KMS-11 (cell line): ENCODE data around the gene CCDC88A.

Source experiments
- H2AFZ ChIP-seq: fragments of 200-600 bp; sonication (generic); 2 replicates; pipeline ENCODE4 v1.6.1; 2016; ENCODE audit warnings: antibody characterized with exemption, mixed run types, low read depth
- H3K27ac ChIP-seq: fragments of 200-600 bp; sonication (generic); 2 replicates; pipeline ENCODE4 v1.6.1; 2016; ENCODE audit warnings: mild to moderate bottlenecking, mixed run types
- H3K27me3 ChIP-seq: fragments of 200-600 bp; sonication (generic); 2 replicates; pipeline ENCODE4 v1.6.1; 2017; ENCODE audit warnings: mild to moderate bottlenecking, low read depth, mixed run types, moderate library complexity; ENCODE audit not compliant: insufficient read depth
- H3K36me3 ChIP-seq: fragments of 200-600 bp; sonication (generic); 2 replicates; pipeline ENCODE4 v1.6.1; 2017; ENCODE audit warnings: mild to moderate bottlenecking, mixed run types; ENCODE audit not compliant: insufficient read depth
- H3K4me1 ChIP-seq: fragments of 200-600 bp; sonication (generic); 2 replicates; pipeline ENCODE4 v1.6.1; 2016; ENCODE audit warnings: mild to moderate bottlenecking, low read depth, mixed run types; ENCODE audit not compliant: poor library complexity, severe bottlenecking
- H3K4me2 ChIP-seq: fragments of 200-600 bp; sonication (generic); 2 replicates; pipeline ENCODE4 v1.7.0; 2016; ENCODE audit warnings: mild to moderate bottlenecking, mixed run types
- H3K4me3 ChIP-seq: fragments of 200-600 bp; sonication (generic); IDR thresholded peaks from 2 replicates; pipeline ENCODE4 v1.6.1; 2017; ENCODE audit warnings: low read depth, low read length, mixed read lengths; ENCODE audit not compliant: insufficient read depth
- H3K79me2 ChIP-seq: fragments of 200-600 bp; sonication (generic); 2 replicates; pipeline ENCODE4 v1.6.1; 2016; ENCODE audit warnings: low read depth, mixed run types; ENCODE audit not compliant: insufficient read depth
- H3K9ac ChIP-seq: fragments of 200-600 bp; sonication (generic); 2 replicates; pipeline ENCODE4 v1.6.1; 2016; ENCODE audit warnings: mild to moderate bottlenecking, mixed run types
- H4K20me1 ChIP-seq: fragments of 200-600 bp; sonication (generic); 2 replicates; pipeline ENCODE4 v1.6.1; 2016; ENCODE audit warnings: mild to moderate bottlenecking, mixed run types; ENCODE audit not compliant: insufficient read depth
- TF ChIP-seq, protein P1 (sequence below): fragments of 200-600 bp; sonication (generic); conservative IDR thresholded peaks from 2 replicates; pipeline ENCODE4 v1.6.1; 2017; ENCODE audit warnings: low read depth, mild to moderate bottlenecking, antibody characterized with exemption, low read length, moderate library complexity, mixed read lengths

The CCDC88A gene

DNA sequence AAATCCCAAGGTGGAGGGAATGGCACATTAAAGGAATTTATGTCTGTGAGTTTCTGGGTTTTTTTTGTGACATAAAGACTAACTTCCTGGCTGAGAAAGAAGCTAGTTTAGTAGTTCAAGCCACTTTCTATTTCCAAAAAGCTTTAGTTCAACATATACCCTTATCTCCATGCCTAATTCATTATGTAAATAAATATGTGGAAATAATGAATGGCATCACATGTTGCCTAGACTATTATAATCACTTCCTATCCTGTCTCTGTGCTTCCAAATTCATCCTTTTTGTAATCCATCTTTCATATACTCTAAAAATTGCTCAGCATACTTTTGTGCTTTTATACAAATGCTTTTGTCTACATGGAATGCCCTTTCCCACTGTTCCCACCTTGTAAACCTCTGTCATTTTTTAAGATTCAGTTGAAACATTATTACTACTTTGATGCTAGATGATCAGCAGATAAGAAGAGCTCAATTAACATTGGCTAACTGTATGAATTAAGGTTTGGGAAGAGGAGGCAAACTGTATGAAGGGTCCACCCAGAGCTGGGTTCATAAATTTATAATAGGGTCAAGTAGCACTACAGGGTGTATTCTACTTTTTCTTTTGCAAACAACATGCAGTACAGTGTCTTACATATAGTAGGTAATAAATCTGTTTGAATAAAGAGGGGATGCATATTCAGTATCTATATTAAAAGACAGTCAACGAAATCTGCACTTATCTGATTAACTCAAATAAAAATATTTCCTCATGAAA lies 88.9 kb downstream of the CCDC88A start:
- no peak overlapping the region for H3K4me2 ChIP-seq
- H2AFZ ChIP-seq = no peak overlapping the region
- no peaks in the 10 kb centered on the region for H3K79me2 ChIP-seq
- no peaks in the 10 kb centered on the region for H3K27me3 ChIP-seq
- no peaks in the 10 kb centered on the region for H4K20me1 ChIP-seq
- TF ChIP-seq, protein P1, sequence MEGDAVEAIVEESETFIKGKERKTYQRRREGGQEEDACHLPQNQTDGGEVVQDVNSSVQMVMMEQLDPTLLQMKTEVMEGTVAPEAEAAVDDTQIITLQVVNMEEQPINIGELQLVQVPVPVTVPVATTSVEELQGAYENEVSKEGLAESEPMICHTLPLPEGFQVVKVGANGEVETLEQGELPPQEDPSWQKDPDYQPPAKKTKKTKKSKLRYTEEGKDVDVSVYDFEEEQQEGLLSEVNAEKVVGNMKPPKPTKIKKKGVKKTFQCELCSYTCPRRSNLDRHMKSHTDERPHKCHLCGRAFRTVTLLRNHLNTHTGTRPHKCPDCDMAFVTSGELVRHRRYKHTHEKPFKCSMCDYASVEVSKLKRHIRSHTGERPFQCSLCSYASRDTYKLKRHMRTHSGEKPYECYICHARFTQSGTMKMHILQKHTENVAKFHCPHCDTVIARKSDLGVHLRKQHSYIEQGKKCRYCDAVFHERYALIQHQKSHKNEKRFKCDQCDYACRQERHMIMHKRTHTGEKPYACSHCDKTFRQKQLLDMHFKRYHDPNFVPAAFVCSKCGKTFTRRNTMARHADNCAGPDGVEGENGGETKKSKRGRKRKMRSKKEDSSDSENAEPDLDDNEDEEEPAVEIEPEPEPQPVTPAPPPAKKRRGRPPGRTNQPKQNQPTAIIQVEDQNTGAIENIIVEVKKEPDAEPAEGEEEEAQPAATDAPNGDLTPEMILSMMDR = no peak
- no peak overlapping the region for H3K9ac ChIP-seq
- H3K27ac ChIP-seq = no peak overlapping the region
- H3K4me1 ChIP-seq = no peaks in the 10 kb centered on the region
- no peak overlapping the region for H3K4me3 ChIP-seq
- H3K36me3 ChIP-seq = peaks cover 9% of the 10 kb centered on the region; the same call in 1 of the 2 replicates

DNA sequence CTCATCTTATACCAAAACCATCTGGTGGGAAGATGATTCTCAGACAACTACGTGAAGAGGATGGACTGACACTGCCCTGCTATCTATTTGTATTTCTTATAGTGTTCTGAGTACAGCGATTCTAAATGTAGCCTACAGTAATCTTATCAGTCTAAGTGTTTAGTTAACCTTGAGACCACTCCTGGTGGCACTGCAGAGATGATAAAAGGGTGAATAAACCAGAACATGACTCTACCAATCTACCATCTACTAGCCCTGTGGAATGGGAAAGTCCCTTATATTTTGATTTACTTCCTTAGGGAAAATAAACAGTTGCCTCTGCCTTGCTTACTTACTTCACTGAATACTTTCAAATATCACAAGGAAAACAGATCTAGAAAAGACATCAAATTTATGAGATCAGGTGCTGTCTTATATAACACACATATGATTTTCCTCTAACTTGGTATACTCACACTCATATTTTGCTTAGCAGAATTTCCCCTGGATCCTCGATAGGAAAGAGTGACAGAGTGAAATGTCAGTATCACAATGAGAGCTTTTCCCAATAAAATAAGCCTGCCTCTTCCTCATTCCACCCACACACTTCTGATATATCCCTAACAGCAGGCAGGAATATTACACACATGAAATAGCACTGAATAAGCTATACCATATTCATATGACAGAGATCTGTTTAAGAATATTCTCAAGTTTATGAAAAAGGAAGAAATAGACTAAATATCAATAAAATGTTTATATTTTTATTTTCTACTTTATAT lies 92.0 kb downstream of the CCDC88A start:
- H3K4me1 ChIP-seq = no peaks in the 10 kb centered on the region
- no peak overlapping the region for H3K4me2 ChIP-seq
- no peaks in the 10 kb centered on the region for H3K27me3 ChIP-seq
- H4K20me1 ChIP-seq = no peaks in the 10 kb centered on the region
- H3K4me3 ChIP-seq = no peak overlapping the region
- no peaks in the 10 kb centered on the region for H3K79me2 ChIP-seq
- H2AFZ ChIP-seq = no peak overlapping the region
- no peak overlapping the region for H3K27ac ChIP-seq
- H3K36me3 ChIP-seq = no peaks in the 10 kb centered on the region; the same call in 1 of the 2 replicates
- no peak overlapping the region for H3K9ac ChIP-seq
- TF ChIP-seq, protein P1 = no peak

DNA sequence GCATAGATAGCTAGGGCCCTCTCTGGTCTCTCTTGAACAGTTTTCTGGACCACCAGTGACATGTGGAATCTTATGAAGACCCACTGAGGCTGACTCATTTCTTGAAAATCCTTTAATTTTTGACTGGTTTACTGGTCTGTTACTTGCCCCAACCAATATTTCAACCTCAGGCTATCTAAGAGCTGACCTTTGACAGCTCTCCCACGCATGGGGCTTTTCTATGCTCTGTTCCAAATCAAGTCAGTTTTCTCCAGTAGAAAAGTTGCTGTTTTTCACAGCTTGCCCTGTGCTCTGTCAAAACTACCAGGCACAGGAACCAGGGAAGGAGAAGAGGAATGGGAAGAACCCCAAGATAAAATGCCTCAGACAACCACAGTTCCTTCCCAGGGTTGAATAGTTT lies 104.7 kb downstream of the CCDC88A start:
- H3K27me3 ChIP-seq = no peaks in the 10 kb centered on the region
- no peaks in the 10 kb centered on the region for H4K20me1 ChIP-seq
- H3K4me1 ChIP-seq = no peaks in the 10 kb centered on the region
- no peak overlapping the region for H2AFZ ChIP-seq
- H3K4me3 ChIP-seq = no peak overlapping the region
- no peak overlapping the region for H3K27ac ChIP-seq
- TF ChIP-seq, protein P1 = no peak
- no peaks in the 10 kb centered on the region for H3K79me2 ChIP-seq
- H3K4me2 ChIP-seq = no peak overlapping the region
- no peak overlapping the region for H3K9ac ChIP-seq
- peaks cover 20% of the 10 kb centered on the region for H3K36me3 ChIP-seq

DNA sequence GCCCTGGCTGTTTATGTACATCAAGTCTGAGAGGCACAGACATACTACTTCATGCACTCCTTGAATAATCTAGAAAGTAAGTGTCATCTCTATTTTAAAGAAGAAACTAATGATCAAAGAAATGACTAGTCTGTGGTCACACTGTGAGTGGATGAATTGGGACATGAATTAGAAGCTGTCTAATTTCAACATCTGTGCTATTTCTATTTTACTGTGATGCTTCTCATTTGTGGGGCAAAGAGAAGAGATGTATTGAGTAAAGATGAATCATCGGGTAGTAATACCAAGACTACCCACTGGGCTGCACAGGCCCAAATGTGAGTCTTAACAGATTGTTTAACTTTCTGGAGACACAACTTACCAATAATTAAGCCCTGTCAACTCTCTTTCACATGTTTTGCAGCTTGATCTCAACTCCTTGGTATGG lies 108.2 kb downstream of the CCDC88A start:
- Histone ChIP-seq H3K79me2 (no peaks in the 10 kb centered on the region), H2AFZ (no peak overlapping the region), H3K36me3 (peaks cover 9% of the 10 kb centered on the region), H3K4me3 (no peak overlapping the region), H3K4me1 (no peaks in the 10 kb centered on the region), H3K9ac (no peak overlapping the region), H3K27me3 (no peaks in the 10 kb centered on the region), H4K20me1 (no peaks in the 10 kb centered on the region), H3K27ac (no peak overlapping the region), H3K4me2 (no peak overlapping the region)
- TF ChIP-seq, protein P1 = peak; percentile 23; the same call in 1 of the 2 replicates
